SU-DHL-6 (cell line): ENCODE data around the gene CNGA3.

Experiments used
- H2AFZ ChIP-seq: fragments of 200-600 bp; sonication (generic); 2 replicates; pipeline ENCODE4 v1.6.1; 2014; ENCODE audit warnings: low read depth, mild to moderate bottlenecking, moderate library complexity, mixed read lengths, antibody characterized with exemption, low read length; ENCODE audit not compliant: severe bottlenecking
- H3F3A ChIP-seq: fragments of 200-600 bp; shearing (Covaris generic); 2 replicates; pipeline ENCODE4 v1.6.0; 2016; ENCODE audit warnings: antibody characterized with exemption, mild to moderate bottlenecking; ENCODE audit not compliant: insufficient read depth
- H3K27ac ChIP-seq: fragments of 200-600 bp; sonication (generic); 2 replicates; pipeline ENCODE4 v1.5.1; 2016; ENCODE audit warnings: low read depth, mild to moderate bottlenecking, low read length, moderate library complexity, mixed read lengths
- H3K27me3 ChIP-seq: fragments of 200-600 bp; sonication (generic), shearing (Covaris generic); 2 replicates; pipeline ENCODE4 v1.6.0; 2014; ENCODE audit warnings: mild to moderate bottlenecking, low read length
- H3K36me3 ChIP-seq: fragments of 200-600 bp; sonication (generic); 2 replicates; pipeline ENCODE4 v1.6.1; 2014; ENCODE audit warnings: mild to moderate bottlenecking, low read length, mixed read lengths
- H3K4me2 ChIP-seq: fragments of 300-600, 200-600 bp; shearing (Covaris generic), sonication (generic); 2 replicates; pipeline ENCODE4 v1.6.0; 2014; ENCODE audit warnings: low read length, low read depth, mild to moderate bottlenecking; ENCODE audit not compliant: poor library complexity, severe bottlenecking
- H3K4me3 ChIP-seq: fragments of 200-600 bp; sonication (generic); 2 replicates; pipeline ENCODE4 v1.5.1; 2014; ENCODE audit warnings: antibody characterized with exemption, low read length, mild to moderate bottlenecking, mixed read lengths; ENCODE audit not compliant: insufficient read depth, poor library complexity, severe bottlenecking
- H3K79me2 ChIP-seq: fragments of 200-600 bp; sonication (generic); 2 replicates; pipeline ENCODE4 v1.6.1; 2014; ENCODE audit warnings: mild to moderate bottlenecking, low read length, moderate library complexity; ENCODE audit not compliant: insufficient read depth
- H3K9ac ChIP-seq: fragments of 200-600 bp; sonication (generic); 2 replicates; pipeline ENCODE4 v1.7.0; 2014; ENCODE audit warnings: mild to moderate bottlenecking, low read length
- H3K9me2 ChIP-seq: fragments of 200-600 bp; sonication (generic); replicated peaks from 2 replicates; pipeline ENCODE4 v1.6.1; 2014; ENCODE audit warnings: low read length; ENCODE audit not compliant: insufficient read depth
- H3K9me3 ChIP-seq: fragments of 200-600 bp; sonication (generic); 2 replicates; pipeline ENCODE4 v1.6.1; 2014; ENCODE audit warnings: low read length, mixed read lengths; ENCODE audit not compliant: insufficient read depth
- H4K20me1 ChIP-seq: fragments of 200-600 bp; sonication (generic); 2 replicates; pipeline ENCODE4 v1.6.1; 2014; ENCODE audit warnings: low read depth, mild to moderate bottlenecking, antibody characterized with exemption, low read length, moderate library complexity, mixed read lengths
- CTCF ChIP-seq: fragments of 200-600 bp; sonication (generic); IDR thresholded peaks from one replicate; pipeline ENCODE4 v1.5.1; 2017; ENCODE audit warnings: antibody characterized with exemption, mild to moderate bottlenecking, low read length, moderate library complexity; ENCODE audit not compliant: insufficient read depth, poor library complexity, severe bottlenecking
- EZH2phosphoT487 ChIP-seq: fragments of 200-600 bp; sonication (generic), shearing (Covaris generic); conservative IDR thresholded peaks from 2 replicates; pipeline ENCODE4 v1.6.1; 2018; ENCODE audit warnings: mild to moderate bottlenecking, antibody characterized with exemption, low read length, moderate library complexity, mixed read lengths

Gene CNGA3

GRCh38 chr2:98324181-98324580, 22.1 kb upstream of the CNGA3 start:
- Histone ChIP-seq H3K4me2 (no peak overlapping the region), H2AFZ (no peak overlapping the region), H3K4me3 (no peak overlapping the region), H3K27ac (no peak overlapping the region), H3K9me3 (peaks cover 18% of the 10 kb centered on the region; the same call in 1 of the 2 replicates), H3K9me2 (no peaks in the 10 kb centered on the region), H3K9ac (no peak overlapping the region), H3K36me3 (no peaks in the 10 kb centered on the region), H3K79me2 (no peaks in the 10 kb centered on the region), H3F3A (no peaks in the 10 kb centered on the region), H4K20me1 (no peaks in the 10 kb centered on the region), H3K27me3 (0 out of 2 replicates have a peak, but pooled peaks cover 6% of the 10 kb centered on the region)
- TF ChIP-seq EZH2phosphoT487 (no peak), CTCF (no peak)

GRCh38 chr2:98327776-98328175, 18.5 kb upstream of the CNGA3 start:
- TF ChIP-seq EZH2phosphoT487 (no peak), CTCF (no peak)
- Histone ChIP-seq H4K20me1 (no peaks in the 10 kb centered on the region), H3K27me3 (0 out of 2 replicates have a peak, but pooled peaks cover 6% of the 10 kb centered on the region), H3K9me2 (no peaks in the 10 kb centered on the region), H3K9ac (no peak overlapping the region), H3K36me3 (no peaks in the 10 kb centered on the region), H3K4me2 (no peak overlapping the region), H3K79me2 (no peaks in the 10 kb centered on the region), H2AFZ (no peak overlapping the region), H3K9me3 (0 out of 2 replicates have a peak, but pooled peaks cover 2% of the 10 kb centered on the region), H3K4me3 (no peak overlapping the region), H3K27ac (no peak overlapping the region), H3F3A (no peaks in the 10 kb centered on the region)

GRCh38 chr2:98329549-98329948, 16.7 kb upstream of the CNGA3 start:
- TF ChIP-seq CTCF (no peak), EZH2phosphoT487 (no peak)
- Histone ChIP-seq H4K20me1 (no peaks in the 10 kb centered on the region), H3K27me3 (0 out of 2 replicates have a peak, but pooled peaks cover 3% of the 10 kb centered on the region), H2AFZ (no peak overlapping the region), H3F3A (no peaks in the 10 kb centered on the region), H3K36me3 (no peaks in the 10 kb centered on the region), H3K4me3 (no peak overlapping the region), H3K27ac (no peak overlapping the region), H3K4me2 (no peak overlapping the region), H3K79me2 (no peaks in the 10 kb centered on the region), H3K9ac (no peak overlapping the region), H3K9me3 (no peaks in the 10 kb centered on the region), H3K9me2 (no peaks in the 10 kb centered on the region)

GRCh38 chr2:98332989-98333388, 13.3 kb upstream of the CNGA3 start:
- H3K9me2 ChIP-seq, result no peaks in the 10 kb centered on the region
- H3K9ac ChIP-seq, result no peak overlapping the region
- H3F3A ChIP-seq, result no peaks in the 10 kb centered on the region
- H3K27ac ChIP-seq, result no peak overlapping the region
- H3K36me3 ChIP-seq, result no peaks in the 10 kb centered on the region
- H3K9me3 ChIP-seq, result no peaks in the 10 kb centered on the region
- no peak overlapping the region for H2AFZ ChIP-seq
- H3K4me3 ChIP-seq, result no peak overlapping the region
- no peak overlapping the region for H3K4me2 ChIP-seq
- H3K79me2 ChIP-seq, result no peaks in the 10 kb centered on the region
- H3K27me3 ChIP-seq, result no peaks in the 10 kb centered on the region
- no peaks in the 10 kb centered on the region for H4K20me1 ChIP-seq
- TF ChIP-seq CTCF (no peak), EZH2phosphoT487 (no peak)
